ENCODE data around the gene PRSS53. TPM values are rescaled to one million over a fixed set of nuclear protein-coding genes. Genes with fewer than 3 reads are reported as not detected.
A peak's percentile ranks its signal among the peaks of the same experiment; 100 is the strongest.

The PRSS53 gene
- total RNA-seq, 1 donor from 2014 or later, result 0.92 TPM

GRCh38 chr16:31050280-31051030, 38.3 kb downstream of the PRSS53 start:
- DNase-seq (ENCODE audit: low read depth, low spot score), result no peak

GRCh38 chr16:31043898-31044481, 44.8 kb downstream of the PRSS53 start:
- DNase-seq (ENCODE audit: low read depth, low spot score), result no peak

GRCh38 chr16:31043352-31043751, 45.4 kb downstream of the PRSS53 start:
- no peak for DNase-seq (ENCODE audit: low read depth, low spot score)

- DNase-seq (ENCODE audit: low read depth, low spot score), result no peak
Measured at GRCh38 chr16:31042866-31043265, 45.9 kb downstream of the PRSS53 start.

- DNase-seq (ENCODE audit: low read depth, low spot score), result no peak
Measured at GRCh38 chr16:31038993-31039392, 49.8 kb downstream of the PRSS53 start.

- DNase-seq (ENCODE audit: low read depth, low spot score), result no peak
Measured at GRCh38 chr16:31036691-31037090, 52.1 kb downstream of the PRSS53 start.

GRCh38 chr16:31033709-31034492, 54.8 kb downstream of the PRSS53 start:
- peak; percentile 48 for DNase-seq (ENCODE audit: low read depth, low spot score)

Other genes starting within 250 kb of the PRSS53 start
- 28.8 and 30.7 TPM in 2 replicates for gene BCL7C, start 194.9 kb downstream of the PRSS53 start, total RNA-seq
- 0.20 and 0.21 TPM in 2 replicates for gene CTF1, start 192.3 kb downstream of the PRSS53 start, total RNA-seq
- gene FBXL19, start 165.4 kb downstream of the PRSS53 start, total RNA-seq, result 27.0 and 29.7 TPM in 2 replicates
- 12.4 and 19.5 TPM in 2 replicates for gene ORAI3, start 139.9 kb downstream of the PRSS53 start, total RNA-seq
- 2.2 and 2.4 TPM in 2 replicates for gene SETD1A, start 131.2 kb downstream of the PRSS53 start, total RNA-seq
- gene HSD3B7, start 103.7 kb downstream of the PRSS53 start, total RNA-seq, result 11.3 and 14.9 TPM in 2 replicates
- gene STX1B, start 78.3 kb downstream of the PRSS53 start, total RNA-seq, result 0.33 and 0.39 TPM in 2 replicates
- 32.0 and 32.5 TPM in 2 replicates for gene STX4, start 55.4 kb downstream of the PRSS53 start, total RNA-seq
- gene ZNF668, start 14.7 kb downstream of the PRSS53 start, total RNA-seq, result 6.8 and 9.2 TPM in 2 replicates
- gene ZNF646, start 14.5 kb downstream of the PRSS53 start, total RNA-seq, result 13.8 and 14.1 TPM in 2 replicates
- gene VKORC1, start 5.9 kb upstream of the PRSS53 start, total RNA-seq, result 53.6 and 78.7 TPM in 2 replicates
- gene BCKDK, start 19.4 kb upstream of the PRSS53 start, total RNA-seq, result 19.8 and 20.2 TPM in 2 replicates
- 39.5 and 40.4 TPM in 2 replicates for gene KAT8, start 28.7 kb upstream of the PRSS53 start, total RNA-seq
- gene PRSS8, start 46.8 kb upstream of the PRSS53 start, total RNA-seq, result not detected in 2 replicates
- gene PRSS36, start 61.1 kb upstream of the PRSS53 start, total RNA-seq, result 0.40 and 0.49 TPM in 2 replicates
- gene FUS, start 91.2 kb upstream of the PRSS53 start, total RNA-seq, result 42.0 and 61.1 TPM in 2 replicates
- gene PYCARD, start 113.8 kb upstream of the PRSS53 start, total RNA-seq, result 68.2 and 81.8 TPM in 2 replicates
- 0.04 TPM in 1 of 2 replicates, not detected in the other for gene TRIM72, start 125.2 kb upstream of the PRSS53 start, total RNA-seq
- gene PYDC1, start 128.2 kb upstream of the PRSS53 start, total RNA-seq, result not detected in 2 replicates
- gene ITGAM, start 171.0 kb upstream of the PRSS53 start, total RNA-seq, result not detected in 2 replicates

Measured in pulmonary artery endothelial cell (primary cell).